ENCODE measurements around the gene SH2D1B. TPM values are rescaled to one million over a fixed set of nuclear protein-coding genes. Genes with fewer than 3 reads are reported as not detected.

The SH2D1B gene
- polyA plus RNA-seq, 3 donors = 0.07 to 0.90 (median 0.09) TPM

GRCh38 chr1:162404550-162405160 is 7.3 kb downstream of the SH2D1B start:
- 56 to 64% (median 62%) methylated on average over 5 of the region's 5 CpGs for WGBS, 3 donors
- no peak overlapping the region for H3K27ac ChIP-seq (ENCODE audit: low read depth, low read length)

- no peak overlapping the region for H3K27ac ChIP-seq (ENCODE audit: low read depth, low read length)
- 88 to 91% (median 89%) methylated on average over 10 of the region's 10 CpGs for WGBS, 3 donors
These were observed 11.1 kb downstream of the SH2D1B start for GRCh38 chr1:162400790-162401355.

GRCh38 chr1:162398999-162399580 is 12.8 kb downstream of the SH2D1B start:
- H3K27ac ChIP-seq (ENCODE audit: low read depth, low read length) = no peak overlapping the region
- 75 to 87% (median 86%) methylated on average over 8 of the region's 8 CpGs for WGBS, 3 donors

- H3K27ac ChIP-seq (ENCODE audit: low read depth, low read length) = no peak overlapping the region
- WGBS, 3 donors = 35 to 75% (median 68%) methylated on average over 3 of the region's 3 CpGs
These were observed 13.9 kb downstream of the SH2D1B start for GRCh38 chr1:162397943-162398560.

DNA sequence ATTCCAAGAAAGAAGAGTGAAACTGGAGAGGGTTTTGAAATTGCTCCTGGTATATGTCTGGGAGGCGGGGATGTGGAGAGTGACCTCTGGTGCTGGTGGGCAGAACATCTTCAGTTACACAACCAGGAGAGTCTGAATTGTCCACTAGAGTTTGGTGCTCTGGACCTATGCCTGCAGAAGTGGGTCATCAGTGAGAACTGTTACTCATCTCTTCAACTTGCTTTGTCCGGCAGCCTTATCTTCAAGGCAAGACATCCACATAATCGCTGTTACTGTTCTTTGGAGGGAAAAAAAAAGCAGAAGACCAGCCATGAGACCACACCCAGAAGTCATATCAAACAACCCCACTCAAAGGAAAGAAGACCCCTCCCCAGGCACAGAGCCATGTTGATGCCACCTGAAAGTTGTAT is 14.9 kb downstream of the SH2D1B start:
- WGBS, 3 donors = 61 to 79% (median 68%) methylated on average over 3 of the region's 3 CpGs

DNA sequence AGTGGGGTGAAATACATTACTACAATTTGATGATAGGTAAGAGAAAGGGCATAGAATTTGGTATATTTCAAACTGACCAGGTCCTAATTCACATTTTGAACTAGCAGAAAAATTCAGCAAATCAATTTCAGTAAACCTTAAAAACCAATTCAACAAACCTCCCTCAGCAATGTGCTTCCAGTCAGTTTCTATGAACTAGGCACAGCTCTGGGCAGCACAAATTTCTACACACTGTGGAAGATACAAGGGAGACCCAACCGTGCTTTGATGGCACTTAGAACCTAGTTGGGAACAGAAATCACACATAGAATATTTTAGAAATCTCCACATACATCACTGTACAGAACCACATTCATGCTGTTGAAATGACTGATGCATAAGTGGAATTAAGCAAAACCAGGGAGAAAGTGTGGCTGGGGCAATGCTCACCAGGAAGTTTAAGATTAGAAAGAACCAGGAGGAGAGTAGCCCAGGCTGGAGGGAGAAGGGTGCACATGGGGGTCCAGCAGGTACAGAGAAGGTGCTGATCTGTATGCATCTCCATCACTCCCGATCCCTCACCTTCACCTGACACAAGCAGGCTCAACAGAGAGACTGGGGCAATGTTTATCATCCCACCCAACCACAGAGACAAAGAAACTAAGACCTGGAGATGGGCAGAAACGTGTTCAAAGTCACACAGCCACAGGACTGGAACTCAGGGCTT is 15.6 kb downstream of the SH2D1B start:
- WGBS, 3 donors = 71 to 91% (median 81%) methylated on average over 3 of the region's 3 CpGs
- no peak overlapping the region for H3K27ac ChIP-seq (ENCODE audit: low read depth, low read length)

More for the DNA sequence above, 14.9 kb downstream of the SH2D1B start:
- H3K27ac ChIP-seq (ENCODE audit: low read depth, low read length) = no peak overlapping the region

DNA sequence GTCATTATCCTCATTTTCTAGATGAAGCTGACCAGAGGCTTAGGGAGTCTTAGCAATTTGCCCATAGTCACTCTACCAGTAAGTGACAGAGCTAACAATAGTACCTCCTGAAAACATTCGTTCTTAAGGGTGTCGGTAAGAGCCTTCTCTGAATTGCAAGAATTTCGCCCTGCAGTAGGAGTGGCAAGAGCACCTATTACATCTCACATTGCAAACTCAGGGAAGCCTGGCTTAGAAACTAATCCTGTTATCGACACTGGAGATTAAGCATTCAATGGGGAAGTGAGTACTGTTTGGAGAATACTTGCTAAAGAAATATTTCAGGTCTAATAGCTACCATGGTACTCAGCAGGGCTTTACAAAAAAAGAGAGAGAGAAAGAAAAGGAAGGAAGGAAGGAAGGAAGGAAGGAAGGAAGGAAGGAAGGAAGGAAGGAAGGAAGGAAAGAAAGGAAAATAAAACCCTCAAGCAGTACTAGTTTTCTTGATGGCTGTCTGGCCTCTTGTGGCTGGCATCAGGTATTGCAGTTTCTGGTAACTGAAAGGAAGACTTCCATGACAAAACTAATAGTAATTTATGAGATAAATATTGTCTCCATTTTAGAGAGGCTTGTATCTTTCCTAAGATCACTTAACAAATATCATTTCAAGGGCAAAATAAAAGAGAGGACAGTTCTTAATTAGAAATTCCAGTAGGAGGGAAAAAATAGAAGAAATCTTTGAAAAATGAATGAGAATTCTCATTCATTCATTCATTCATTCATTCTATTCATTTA is 20.0 kb downstream of the SH2D1B start:
- no peak overlapping the region for H3K27ac ChIP-seq (ENCODE audit: low read depth, low read length)
- 33 to 65% (median 55%) methylated on average over 4 of the region's 4 CpGs for WGBS, 3 donors

DNA sequence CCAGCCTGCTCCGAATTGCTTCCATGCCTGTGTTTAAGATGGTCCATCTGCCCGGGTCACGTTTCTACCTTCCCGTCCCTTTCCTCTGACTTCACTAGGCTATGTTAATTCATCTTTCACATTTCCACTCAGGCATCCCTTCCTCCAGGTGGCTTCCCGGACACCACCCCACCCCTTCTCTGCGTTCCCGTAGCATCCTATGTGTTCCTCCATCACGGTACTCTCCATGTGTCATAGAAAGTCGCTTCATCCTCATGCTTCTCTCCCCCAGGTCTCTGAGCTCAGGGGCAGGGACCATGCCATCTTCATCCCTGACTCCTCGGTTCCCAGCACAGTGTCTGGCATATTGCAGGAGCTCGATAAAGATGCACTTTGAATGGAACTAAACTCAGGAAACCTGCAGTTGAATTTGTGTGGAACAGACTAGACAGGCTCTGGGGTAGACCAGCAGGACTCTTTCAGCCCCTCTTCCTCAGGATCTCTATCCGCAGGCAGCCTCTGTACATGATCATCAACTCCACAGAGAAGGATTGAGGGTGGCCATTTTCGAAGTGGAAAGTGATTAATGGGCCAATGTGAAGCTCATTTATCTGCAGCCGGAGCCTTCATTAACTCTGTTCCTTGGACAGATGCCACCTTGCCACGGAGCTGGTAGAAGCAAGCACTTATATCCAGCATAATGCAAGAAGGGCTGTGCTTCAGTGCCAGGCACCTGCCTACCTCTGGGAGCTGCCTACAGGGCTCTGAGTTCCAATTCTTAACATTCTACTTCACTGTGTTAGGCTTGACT is 21.3 kb downstream of the SH2D1B start:
- no peak overlapping the region for H3K27ac ChIP-seq (ENCODE audit: low read depth, low read length)
- 66 to 82% (median 78%) methylated on average over 15 of the region's 15 CpGs for WGBS, 3 donors

GRCh38 chr1:162389971-162390370 is 22.0 kb downstream of the SH2D1B start:
- no peak overlapping the region for H3K27ac ChIP-seq (ENCODE audit: low read depth, low read length)
- 48 to 76% (median 74%) methylated on average over 9 of the region's 9 CpGs for WGBS, 3 donors

DNA sequence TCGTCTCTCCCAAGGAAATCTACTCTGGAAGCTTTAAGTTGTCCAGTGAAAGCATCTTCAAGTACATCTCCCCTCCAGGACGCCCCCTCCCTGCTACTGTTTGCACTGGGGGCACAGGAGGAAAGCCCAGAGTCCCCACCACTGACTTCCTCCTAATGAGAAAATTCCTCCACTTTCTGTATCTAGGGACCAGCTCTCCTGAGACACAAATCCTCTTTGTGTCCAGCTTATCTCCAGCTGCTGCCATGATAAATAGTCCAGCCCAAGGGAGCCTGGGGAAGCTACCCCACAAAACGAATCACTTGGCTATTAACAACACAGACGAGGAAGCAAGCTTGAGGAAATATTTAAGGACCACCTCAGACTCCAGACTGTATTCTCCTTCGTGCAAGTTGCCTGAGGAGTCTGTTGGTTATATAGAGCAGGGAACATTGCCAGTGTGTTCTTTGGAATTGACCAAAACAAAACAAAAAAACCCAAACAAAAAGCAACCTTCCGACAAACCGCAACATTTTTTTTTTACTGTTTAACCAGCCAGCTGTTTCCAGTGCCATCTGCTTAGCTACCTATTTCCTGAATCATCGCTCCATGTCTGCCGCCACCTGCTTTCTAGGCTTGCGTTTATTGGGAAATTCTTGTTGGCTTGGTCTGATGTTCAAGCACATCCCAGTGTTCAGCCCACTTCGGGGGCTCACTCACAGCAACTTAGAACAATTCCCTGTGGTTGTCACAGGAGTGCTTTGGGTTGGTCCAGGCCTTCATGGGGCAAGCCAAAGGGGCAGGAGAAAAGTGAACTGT is 22.7 kb downstream of the SH2D1B start:
- no peak overlapping the region for H3K27ac ChIP-seq (ENCODE audit: low read depth, low read length)
- 39 to 53% (median 47%) methylated on average over 11 of the region's 11 CpGs for WGBS, 3 donors

- WGBS, 3 donors = 75 to 92% (median 86%) methylated on average over 5 of the region's 5 CpGs
- no peak overlapping the region for H3K27ac ChIP-seq (ENCODE audit: low read depth, low read length)
These were observed 23.3 kb downstream of the SH2D1B start for GRCh38 chr1:162388615-162389014.

DNA sequence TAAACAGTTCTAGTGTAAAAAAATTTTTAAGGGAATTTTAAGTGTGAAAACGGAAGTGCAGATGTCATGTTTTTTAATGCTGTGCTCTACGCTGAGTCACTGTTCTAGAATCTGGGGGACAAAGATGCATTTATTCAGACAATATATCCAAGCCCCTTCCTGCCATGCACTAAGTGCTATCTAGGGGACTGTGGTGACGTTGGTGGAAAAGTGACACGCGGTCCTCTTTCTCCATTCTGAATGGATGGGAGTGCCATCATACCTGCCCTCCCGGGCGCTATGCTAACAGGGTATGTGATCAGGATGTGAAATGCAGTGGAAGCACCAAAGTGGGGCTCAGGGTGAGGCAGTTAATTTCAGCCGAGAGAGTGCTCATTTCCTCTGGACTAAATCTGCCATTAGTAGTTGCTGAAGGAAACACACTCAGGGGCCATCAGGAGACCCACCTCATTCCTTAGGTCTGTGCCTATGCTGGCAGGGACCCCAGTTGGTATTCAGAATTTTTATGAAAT is 23.8 kb downstream of the SH2D1B start:
- no peak overlapping the region for H3K27ac ChIP-seq (ENCODE audit: low read depth, low read length)
- 77 to 84% (median 81%) methylated on average over 8 of the region's 8 CpGs for WGBS, 3 donors

- 73 to 80% (median 74%) methylated on average over 20 of the region's 20 CpGs for WGBS, 3 donors
- H3K27ac ChIP-seq (ENCODE audit: low read depth, low read length) = no peak overlapping the region
These were observed 24.5 kb downstream of the SH2D1B start for GRCh38 chr1:162387226-162388082.

GRCh38 chr1:162386292-162387225 is 25.4 kb downstream of the SH2D1B start:
- H3K27ac ChIP-seq (ENCODE audit: low read depth, low read length) = no peak overlapping the region
- 76 to 84% (median 79%) methylated on average over 8 of the region's 8 CpGs for WGBS, 3 donors

DNA sequence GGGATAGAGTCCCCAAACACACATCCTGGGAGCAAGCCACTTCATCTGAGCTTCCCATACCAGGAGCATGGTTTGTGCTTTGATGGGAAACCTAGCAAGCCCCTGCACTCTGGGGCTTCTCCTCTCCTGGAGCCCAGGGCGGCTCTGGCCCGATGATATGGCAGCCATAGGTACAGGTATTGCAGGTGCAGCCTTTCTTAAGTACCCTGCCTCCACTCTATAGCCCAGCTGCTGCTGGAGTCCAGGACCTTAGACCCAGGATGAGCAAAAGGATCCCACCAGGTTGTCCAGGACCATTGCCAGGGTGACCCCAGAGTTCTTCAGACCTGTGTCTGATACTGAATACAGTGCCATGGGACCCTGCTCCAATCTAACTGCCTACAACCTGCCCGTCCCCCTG is 26.2 kb downstream of the SH2D1B start:
- WGBS, 3 donors = 81 to 97% (median 83%) methylated on average over 3 of the region's 3 CpGs
- no peak overlapping the region for H3K27ac ChIP-seq (ENCODE audit: low read depth, low read length)
